NT2/D1 (cell line): Measurements from ENCODE around the gene SVEP1.

Experiments used
- SUZ12 ChIP-seq: IDR thresholded peaks from 2 replicates; pipeline ENCODE4 v1.6.1; 2011; ENCODE audit not compliant: insufficient read length, insufficient read depth; ENCODE audit errors: extremely low read depth
- YY1 ChIP-seq: IDR thresholded peaks from 2 replicates; pipeline ENCODE4 v1.6.1; 2011; ENCODE audit not compliant: insufficient read length, insufficient read depth
- ZNF274 ChIP-seq: IDR thresholded peaks from 2 replicates; pipeline ENCODE4 v1.6.1; 2011; ENCODE audit warnings: mild to moderate bottlenecking, low read depth, low read length

DNA sequence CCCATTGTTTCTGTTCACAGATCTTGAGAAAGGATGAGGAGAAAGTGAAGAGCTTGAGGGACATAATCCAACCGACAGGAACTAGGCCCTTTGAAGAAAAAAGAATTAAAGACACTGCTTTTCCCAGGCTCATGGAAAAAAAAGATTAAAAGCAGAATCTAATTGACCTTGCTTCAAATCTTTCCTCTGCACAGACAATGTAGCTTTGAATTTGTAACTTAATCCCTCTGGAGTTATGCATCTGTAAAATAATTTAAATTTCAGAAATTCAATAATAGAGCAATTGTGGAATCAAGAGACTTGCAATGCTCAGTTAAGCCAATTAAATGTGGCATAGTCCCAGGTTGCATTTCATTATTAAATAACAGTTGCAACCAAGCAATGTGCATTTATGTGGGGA is 64.6 kb downstream of the SVEP1 start:
- TF ChIP-seq ZNF274, result no peak
- no peak for TF ChIP-seq SUZ12
- TF ChIP-seq YY1, result no peak
